HG02678 (cell line): Measurements from ENCODE around the gene DARS1.

Experiments
- ATAC-seq: cut with Tn5 transposase; IDR thresholded peaks from one replicate; pipeline ENCODE4 v1.9.1; 2021; ENCODE audit warnings: mild to moderate bottlenecking, moderate library complexity; ENCODE audit not compliant: unreplicated experiment

The DARS1 gene

GRCh38 chr2:136016836-136017235 lies 31.4 kb upstream of the DARS1 start:
- no peak for ATAC-seq

GRCh38 chr2:136016427-136016826 lies 31.0 kb upstream of the DARS1 start:
- no peak for ATAC-seq

GRCh38 chr2:136015699-136016098 lies 30.3 kb upstream of the DARS1 start:
- no peak for ATAC-seq

GRCh38 chr2:136014411-136014810 lies 29.0 kb upstream of the DARS1 start:
- ATAC-seq = no peak

GRCh38 chr2:136013955-136014354 lies 28.5 kb upstream of the DARS1 start:
- ATAC-seq = no peak

GRCh38 chr2:136013136-136013685 lies 27.8 kb upstream of the DARS1 start:
- ATAC-seq = no peak

GRCh38 chr2:136012315-136012714 lies 26.9 kb upstream of the DARS1 start:
- ATAC-seq = no peak

- no peak for ATAC-seq
Measured at GRCh38 chr2:136010126-136010525, 24.7 kb upstream of the DARS1 start.

GRCh38 chr2:136008205-136008865 lies 22.9 kb upstream of the DARS1 start:
- no peak for ATAC-seq

- no peak for ATAC-seq
Measured at GRCh38 chr2:136006658-136007057, 21.2 kb upstream of the DARS1 start.

GRCh38 chr2:136005462-136006196 lies 20.2 kb upstream of the DARS1 start:
- peak; percentile 74 for ATAC-seq

- no peak for ATAC-seq
Measured at GRCh38 chr2:136004965-136005364, 19.5 kb upstream of the DARS1 start.

GRCh38 chr2:136001131-136001530 lies 15.7 kb upstream of the DARS1 start:
- ATAC-seq = no peak

- peak; percentile 65 for ATAC-seq
Measured at GRCh38 chr2:136000502-136000901, 15.1 kb upstream of the DARS1 start.

GRCh38 chr2:135999899-136000298 lies 14.5 kb upstream of the DARS1 start:
- no peak for ATAC-seq

- ATAC-seq = no peak
Measured at GRCh38 chr2:135998879-135999278, 13.5 kb upstream of the DARS1 start.

GRCh38 chr2:135997380-135997779 lies 12.0 kb upstream of the DARS1 start:
- peak; percentile 57 for ATAC-seq

GRCh38 chr2:135996304-135996703 lies 10.9 kb upstream of the DARS1 start:
- no peak for ATAC-seq

GRCh38 chr2:135994281-135994680 lies 8.9 kb upstream of the DARS1 start:
- ATAC-seq = no peak

- no peak for ATAC-seq
Measured at GRCh38 chr2:135993421-135993820, 8.0 kb upstream of the DARS1 start.

GRCh38 chr2:135991861-135992260 lies 6.4 kb upstream of the DARS1 start:
- no peak for ATAC-seq

- no peak for ATAC-seq
Measured at GRCh38 chr2:135987441-135987840, 2.0 kb upstream of the DARS1 start.
